Endothelial cell of umbilical vein (primary cell): ENCODE results near the gene CMTM2.

Experiments
- GATA2 ChIP-seq: IDR thresholded peaks from 2 replicates; pipeline ENCODE4 v1.7.0; 2011; ENCODE audit warnings: low read depth, mild to moderate bottlenecking, moderate library complexity, mixed read lengths, low read length; ENCODE audit not compliant: insufficient read length, insufficient read depth
- MYC ChIP-seq: IDR thresholded peaks from one replicate; pipeline ENCODE4 v1.6.1; 2011; ENCODE audit warnings: mild to moderate bottlenecking, low read depth, low read length
- POLR2A ChIP-seq: IDR thresholded peaks from 2 replicates; pipeline ENCODE4 v1.6.1; 2012; ENCODE audit warnings: low read depth, mild to moderate bottlenecking, control low read depth, low read length
- TF ChIP-seq, protein P1 (sequence below), 2 donors: IDR thresholded peaks; 1 replicate in 1 of 2; 2 replicates in 1 of 2; pipeline ENCODE4 v1.5.1; 2011; ENCODE audit warnings: low read length in 2 of 2, mild to moderate bottlenecking in 2 of 2, moderate library complexity in 2 of 2, control low read depth in 1 of 2, inconsistent platforms in 1 of 2, low read depth in 1 of 2; ENCODE audit not compliant: insufficient read depth in 1 of 2; ENCODE audit errors: extremely low read depth in 1 of 2

DNA sequence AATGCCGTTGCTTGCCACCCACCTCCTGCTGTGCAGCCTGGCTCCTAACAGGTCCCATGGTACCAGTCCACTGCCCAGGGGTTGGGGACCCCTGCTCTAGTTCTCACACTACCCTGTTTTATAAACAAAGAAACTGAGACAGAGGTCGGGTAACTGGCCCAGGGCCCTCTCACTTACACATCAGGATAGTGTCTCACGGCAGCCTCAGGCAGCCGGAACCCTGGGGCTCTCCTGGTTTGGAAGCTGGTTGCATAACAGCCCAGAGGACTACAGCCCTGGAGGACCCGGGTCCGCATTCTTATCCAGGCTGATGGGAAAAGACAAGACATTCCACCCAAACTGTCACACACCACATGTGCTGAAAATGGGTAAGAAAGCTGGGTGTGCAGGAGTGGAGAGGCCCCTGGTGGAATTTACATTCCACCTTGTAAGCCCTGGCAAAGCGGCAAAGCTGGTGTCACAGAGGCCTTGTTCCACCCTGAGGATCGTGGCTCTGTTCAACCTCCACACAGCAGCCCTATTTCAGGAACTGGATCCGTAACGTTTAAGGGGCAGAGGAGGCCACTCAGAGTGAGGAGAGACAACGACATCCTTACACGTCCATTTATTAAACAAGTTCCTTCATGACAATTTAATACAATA is 35.0 kb downstream of the CMTM2 start:
- TF ChIP-seq GATA2 (no peak), POLR2A (no peak), MYC (no peak)
- TF ChIP-seq, protein P1, sequence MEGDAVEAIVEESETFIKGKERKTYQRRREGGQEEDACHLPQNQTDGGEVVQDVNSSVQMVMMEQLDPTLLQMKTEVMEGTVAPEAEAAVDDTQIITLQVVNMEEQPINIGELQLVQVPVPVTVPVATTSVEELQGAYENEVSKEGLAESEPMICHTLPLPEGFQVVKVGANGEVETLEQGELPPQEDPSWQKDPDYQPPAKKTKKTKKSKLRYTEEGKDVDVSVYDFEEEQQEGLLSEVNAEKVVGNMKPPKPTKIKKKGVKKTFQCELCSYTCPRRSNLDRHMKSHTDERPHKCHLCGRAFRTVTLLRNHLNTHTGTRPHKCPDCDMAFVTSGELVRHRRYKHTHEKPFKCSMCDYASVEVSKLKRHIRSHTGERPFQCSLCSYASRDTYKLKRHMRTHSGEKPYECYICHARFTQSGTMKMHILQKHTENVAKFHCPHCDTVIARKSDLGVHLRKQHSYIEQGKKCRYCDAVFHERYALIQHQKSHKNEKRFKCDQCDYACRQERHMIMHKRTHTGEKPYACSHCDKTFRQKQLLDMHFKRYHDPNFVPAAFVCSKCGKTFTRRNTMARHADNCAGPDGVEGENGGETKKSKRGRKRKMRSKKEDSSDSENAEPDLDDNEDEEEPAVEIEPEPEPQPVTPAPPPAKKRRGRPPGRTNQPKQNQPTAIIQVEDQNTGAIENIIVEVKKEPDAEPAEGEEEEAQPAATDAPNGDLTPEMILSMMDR (IDR thresholded peaks at IDR 0.05; ENCODE audit: extremely low read depth in 1 of 2, insufficient read depth in 1 of 2, low read depth in 1 of 2, low read length in 2 of 2) = no peak
